HL-60 (cell line): ENCODE data around the gene LRIG2.

Experiments
- DNase-seq, 2 experiments: peaks; one replicate each; pipeline ENCODE4 v3.0.0-alpha.2; 2010 to 2020; ENCODE audit warnings: low read depth in 1 of 2, low spot score in 1 of 2
- H3K27ac ChIP-seq: fragments of 250-450 bp; sonication (Bioruptor Pico); replicated peaks from 2 replicates; pipeline ENCODE4 v1.5.1; 2020; ENCODE audit warnings: mild to moderate bottlenecking, moderate library complexity
- H3K27me3 ChIP-seq: fragments of 250-450 bp; sonication (Bioruptor Pico); 2 replicates; pipeline ENCODE4 v1.5.1; 2021; ENCODE audit warnings: mild to moderate bottlenecking, moderate library complexity; ENCODE audit not compliant: insufficient read depth, poor library complexity, severe bottlenecking
- H3K4me3 ChIP-seq: replicated peaks from 2 replicates; pipeline ENCODE4 v1.5.1; 2011; ENCODE audit warnings: mild to moderate bottlenecking, control low read depth, low read length; ENCODE audit not compliant: insufficient read depth
- GABPA ChIP-seq: IDR thresholded peaks from 2 replicates; pipeline ENCODE4 v1.6.1; 2012; ENCODE audit warnings: low read depth
- POLR2AphosphoS5 ChIP-seq: IDR thresholded peaks from 2 replicates; pipeline ENCODE4 v1.6.1; 2012; ENCODE audit warnings: low read depth
- SPI1 ChIP-seq: IDR thresholded peaks from 2 replicates; pipeline ENCODE4 v1.6.1; 2012; ENCODE audit warnings: low read depth, mild to moderate bottlenecking, borderline replicate concordance
- TF ChIP-seq, protein P1 (sequence below): IDR thresholded peaks from 2 replicates; pipeline ENCODE4 v1.6.1; 2012; ENCODE audit warnings: low read depth; ENCODE audit not compliant: insufficient replicate concordance
- TF ChIP-seq, protein P2 (sequence below): IDR thresholded peaks from one replicate; pipeline ENCODE4 v1.5.1; 2011; ENCODE audit warnings: low read length, control low read depth, inconsistent platforms; ENCODE audit not compliant: insufficient read depth

Gene LRIG2

DNA sequence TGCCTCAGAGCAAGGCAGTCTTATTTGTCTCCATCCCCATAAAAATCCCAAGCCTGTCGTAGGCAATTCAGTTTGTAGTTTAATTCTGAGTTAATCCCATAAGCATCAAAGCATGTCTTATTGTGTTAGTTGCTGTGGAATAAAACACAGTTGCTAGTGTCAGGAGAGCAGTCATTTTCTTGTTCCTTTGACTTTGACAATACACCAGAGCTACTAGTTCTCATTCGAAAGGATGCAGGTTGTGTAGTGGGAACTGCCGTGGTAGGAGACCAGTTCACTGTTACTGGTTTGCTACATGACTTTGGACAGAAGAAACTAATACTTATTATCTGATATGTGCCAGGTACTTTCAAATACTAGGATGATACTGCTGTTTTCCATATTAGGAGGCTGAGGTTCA is 23.5 kb downstream of the LRIG2 start:
- H3K4me3 ChIP-seq = no peak overlapping the region
- H3K27ac ChIP-seq = no peak overlapping the region
- no peak for DNase-seq
- H3K27me3 ChIP-seq = no peaks in the 10 kb centered on the region
- TF ChIP-seq, protein P1, sequence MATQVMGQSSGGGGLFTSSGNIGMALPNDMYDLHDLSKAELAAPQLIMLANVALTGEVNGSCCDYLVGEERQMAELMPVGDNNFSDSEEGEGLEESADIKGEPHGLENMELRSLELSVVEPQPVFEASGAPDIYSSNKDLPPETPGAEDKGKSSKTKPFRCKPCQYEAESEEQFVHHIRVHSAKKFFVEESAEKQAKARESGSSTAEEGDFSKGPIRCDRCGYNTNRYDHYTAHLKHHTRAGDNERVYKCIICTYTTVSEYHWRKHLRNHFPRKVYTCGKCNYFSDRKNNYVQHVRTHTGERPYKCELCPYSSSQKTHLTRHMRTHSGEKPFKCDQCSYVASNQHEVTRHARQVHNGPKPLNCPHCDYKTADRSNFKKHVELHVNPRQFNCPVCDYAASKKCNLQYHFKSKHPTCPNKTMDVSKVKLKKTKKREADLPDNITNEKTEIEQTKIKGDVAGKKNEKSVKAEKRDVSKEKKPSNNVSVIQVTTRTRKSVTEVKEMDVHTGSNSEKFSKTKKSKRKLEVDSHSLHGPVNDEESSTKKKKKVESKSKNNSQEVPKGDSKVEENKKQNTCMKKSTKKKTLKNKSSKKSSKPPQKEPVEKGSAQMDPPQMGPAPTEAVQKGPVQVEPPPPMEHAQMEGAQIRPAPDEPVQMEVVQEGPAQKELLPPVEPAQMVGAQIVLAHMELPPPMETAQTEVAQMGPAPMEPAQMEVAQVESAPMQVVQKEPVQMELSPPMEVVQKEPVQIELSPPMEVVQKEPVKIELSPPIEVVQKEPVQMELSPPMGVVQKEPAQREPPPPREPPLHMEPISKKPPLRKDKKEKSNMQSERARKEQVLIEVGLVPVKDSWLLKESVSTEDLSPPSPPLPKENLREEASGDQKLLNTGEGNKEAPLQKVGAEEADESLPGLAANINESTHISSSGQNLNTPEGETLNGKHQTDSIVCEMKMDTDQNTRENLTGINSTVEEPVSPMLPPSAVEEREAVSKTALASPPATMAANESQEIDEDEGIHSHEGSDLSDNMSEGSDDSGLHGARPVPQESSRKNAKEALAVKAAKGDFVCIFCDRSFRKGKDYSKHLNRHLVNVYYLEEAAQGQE = no peak
- TF ChIP-seq GABPA (no peak), SPI1 (no peak), POLR2AphosphoS5 (no peak)
- TF ChIP-seq, protein P2, sequence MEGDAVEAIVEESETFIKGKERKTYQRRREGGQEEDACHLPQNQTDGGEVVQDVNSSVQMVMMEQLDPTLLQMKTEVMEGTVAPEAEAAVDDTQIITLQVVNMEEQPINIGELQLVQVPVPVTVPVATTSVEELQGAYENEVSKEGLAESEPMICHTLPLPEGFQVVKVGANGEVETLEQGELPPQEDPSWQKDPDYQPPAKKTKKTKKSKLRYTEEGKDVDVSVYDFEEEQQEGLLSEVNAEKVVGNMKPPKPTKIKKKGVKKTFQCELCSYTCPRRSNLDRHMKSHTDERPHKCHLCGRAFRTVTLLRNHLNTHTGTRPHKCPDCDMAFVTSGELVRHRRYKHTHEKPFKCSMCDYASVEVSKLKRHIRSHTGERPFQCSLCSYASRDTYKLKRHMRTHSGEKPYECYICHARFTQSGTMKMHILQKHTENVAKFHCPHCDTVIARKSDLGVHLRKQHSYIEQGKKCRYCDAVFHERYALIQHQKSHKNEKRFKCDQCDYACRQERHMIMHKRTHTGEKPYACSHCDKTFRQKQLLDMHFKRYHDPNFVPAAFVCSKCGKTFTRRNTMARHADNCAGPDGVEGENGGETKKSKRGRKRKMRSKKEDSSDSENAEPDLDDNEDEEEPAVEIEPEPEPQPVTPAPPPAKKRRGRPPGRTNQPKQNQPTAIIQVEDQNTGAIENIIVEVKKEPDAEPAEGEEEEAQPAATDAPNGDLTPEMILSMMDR = no peak

DNA sequence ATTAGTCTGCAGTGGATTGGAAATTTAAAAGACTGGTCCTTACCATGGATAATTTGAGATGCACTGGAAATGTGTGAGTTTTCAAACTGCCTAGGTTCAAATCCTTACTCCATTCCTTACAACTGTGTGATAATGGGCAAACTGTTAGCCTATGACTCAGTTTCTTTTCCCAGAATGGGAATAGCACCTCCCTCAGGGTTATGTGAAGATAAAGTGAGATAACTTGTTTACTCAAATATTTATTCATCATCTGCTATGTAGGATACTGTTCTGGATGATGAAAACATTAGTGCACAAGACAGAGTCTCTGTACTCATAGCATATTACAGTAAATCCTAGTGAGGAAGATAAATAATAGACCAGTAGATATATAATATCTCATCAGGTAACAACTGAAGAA is 28.6 kb downstream of the LRIG2 start:
- no peak overlapping the region for H3K27ac ChIP-seq
- no peak for DNase-seq
- no peaks in the 10 kb centered on the region for H3K27me3 ChIP-seq
- TF ChIP-seq SPI1 = no peak
- TF ChIP-seq, protein P2 = no peak
- no peak for TF ChIP-seq GABPA
- TF ChIP-seq POLR2AphosphoS5 = no peak
- TF ChIP-seq, protein P1 = no peak
- H3K4me3 ChIP-seq = no peak overlapping the region

DNA sequence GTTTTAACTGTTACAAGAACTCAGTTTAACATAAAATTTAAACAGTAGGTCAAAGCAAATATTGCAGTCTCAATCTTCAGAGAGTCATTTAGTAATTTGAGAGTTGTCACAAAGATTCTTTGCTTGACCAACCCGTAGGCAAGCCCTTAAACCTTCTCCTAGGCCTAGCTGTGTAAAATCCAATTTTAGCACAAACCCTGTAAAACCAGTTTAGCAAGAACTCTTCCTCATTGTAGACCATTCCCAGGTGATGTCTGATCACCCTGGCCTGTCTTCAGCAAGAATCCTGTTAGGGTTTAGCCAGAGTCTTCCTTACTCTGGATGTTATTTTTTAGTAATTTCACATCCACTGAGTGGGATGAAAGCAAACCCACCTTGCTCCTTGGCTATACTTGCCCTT is 30.1 kb downstream of the LRIG2 start:
- Histone ChIP-seq H3K27me3 (no peaks in the 10 kb centered on the region), H3K27ac (no peak overlapping the region), H3K4me3 (no peak overlapping the region)
- TF ChIP-seq, protein P1 = no peak
- DNase-seq = no peak

DNA sequence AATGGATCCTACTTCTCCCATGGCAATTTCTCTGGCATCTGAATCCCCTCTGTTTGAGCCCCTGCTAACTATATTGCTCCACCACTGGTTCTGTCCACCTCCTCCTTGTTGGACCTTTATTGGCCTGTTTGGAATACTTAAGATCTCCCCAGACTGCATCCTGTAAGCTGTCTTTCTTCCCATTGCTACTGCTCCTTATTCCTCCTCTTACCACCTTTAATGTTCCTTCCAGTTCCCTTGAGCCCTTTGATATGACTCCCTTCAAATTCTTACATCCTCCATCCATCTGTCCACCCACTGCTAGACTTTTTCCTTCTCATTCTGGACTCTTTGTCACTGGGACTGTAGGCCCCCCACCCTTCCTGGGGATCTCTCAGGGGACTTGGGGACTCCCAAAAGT is 31.0 kb downstream of the LRIG2 start:
- TF ChIP-seq, protein P1 = no peak
- TF ChIP-seq GABPA = no peak
- no peak for TF ChIP-seq SPI1
- no peak for TF ChIP-seq POLR2AphosphoS5
- TF ChIP-seq, protein P2 = no peak
- DNase-seq = no peak
- H3K27me3 ChIP-seq = no peaks in the 10 kb centered on the region
- H3K27ac ChIP-seq = no peak overlapping the region
- H3K4me3 ChIP-seq = no peak overlapping the region
